NT2/D1 (cell line): Measurements from ENCODE around the gene NMS.

ENCODE experiments used
- DNase-seq: peaks from one replicate; pipeline ENCODE4 v3.0.0-alpha.2; 2011; ENCODE audit warnings: low read depth, low spot score
- H3K27me3 ChIP-seq: 2 replicates; pipeline ENCODE4 v1.6.0; 2011; ENCODE audit warnings: mild to moderate bottlenecking; ENCODE audit not compliant: insufficient read length, insufficient read depth
- H3K36me3 ChIP-seq: 2 replicates; pipeline ENCODE4 v1.6.1; 2011; ENCODE audit warnings: mild to moderate bottlenecking, low read length, mixed read lengths; ENCODE audit not compliant: insufficient read depth, insufficient read length
- H3K4me1 ChIP-seq: 2 replicates; pipeline ENCODE4 v1.5.1; 2011; ENCODE audit not compliant: insufficient read depth, insufficient read length
- H3K4me3 ChIP-seq: 2 replicates; pipeline ENCODE4 v1.5.1; 2011; ENCODE audit warnings: low read depth; ENCODE audit not compliant: insufficient read length
- H3K9ac ChIP-seq: 2 replicates; pipeline ENCODE4 v1.6.0; 2011; ENCODE audit warnings: low read depth; ENCODE audit not compliant: insufficient read length
- H3K9me3 ChIP-seq: 2 replicates; pipeline ENCODE4 v1.5.1; 2011; ENCODE audit warnings: mild to moderate bottlenecking, low read length; ENCODE audit not compliant: insufficient read depth
- SUZ12 ChIP-seq: IDR thresholded peaks from 2 replicates; pipeline ENCODE4 v1.6.1; 2011; ENCODE audit not compliant: insufficient read length, insufficient read depth; ENCODE audit errors: extremely low read depth
- YY1 ChIP-seq: IDR thresholded peaks from 2 replicates; pipeline ENCODE4 v1.6.1; 2011; ENCODE audit not compliant: insufficient read length, insufficient read depth
- ZNF274 ChIP-seq: IDR thresholded peaks from 2 replicates; pipeline ENCODE4 v1.6.1; 2011; ENCODE audit warnings: mild to moderate bottlenecking, low read depth, low read length

NMS gene

DNA sequence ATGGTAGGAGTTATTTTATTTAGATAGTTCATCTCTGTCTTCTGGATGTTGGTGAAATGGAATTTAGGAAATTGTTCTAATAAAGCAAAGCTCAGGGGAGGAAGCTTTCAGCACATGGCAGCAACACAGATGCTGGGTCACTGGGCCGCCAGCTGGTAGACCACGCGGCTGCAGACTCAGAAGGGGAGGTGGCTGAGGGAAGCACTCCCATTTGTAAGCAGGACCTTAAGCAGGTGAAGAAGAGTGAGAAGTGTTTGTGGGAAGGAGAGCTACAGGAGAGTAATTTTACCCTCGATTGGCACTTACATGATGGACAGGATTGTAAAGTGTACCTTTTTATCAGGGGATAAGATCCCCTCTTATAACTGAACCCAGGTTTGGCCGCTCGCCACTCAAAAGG, 24.4 kb downstream of the NMS start:
- no peak overlapping the region for H3K4me3 ChIP-seq
- H3K9me3 ChIP-seq, result peaks cover 10% of the 10 kb centered on the region; the same call in 1 of the 2 replicates
- H3K9ac ChIP-seq, result no peak overlapping the region
- no peak for DNase-seq
- no peaks in the 10 kb centered on the region for H3K36me3 ChIP-seq
- TF ChIP-seq YY1, result no peak
- no peak for TF ChIP-seq ZNF274
- no peak for TF ChIP-seq SUZ12
- no peaks in the 10 kb centered on the region for H3K4me1 ChIP-seq
- no peaks in the 10 kb centered on the region for H3K27me3 ChIP-seq

DNA sequence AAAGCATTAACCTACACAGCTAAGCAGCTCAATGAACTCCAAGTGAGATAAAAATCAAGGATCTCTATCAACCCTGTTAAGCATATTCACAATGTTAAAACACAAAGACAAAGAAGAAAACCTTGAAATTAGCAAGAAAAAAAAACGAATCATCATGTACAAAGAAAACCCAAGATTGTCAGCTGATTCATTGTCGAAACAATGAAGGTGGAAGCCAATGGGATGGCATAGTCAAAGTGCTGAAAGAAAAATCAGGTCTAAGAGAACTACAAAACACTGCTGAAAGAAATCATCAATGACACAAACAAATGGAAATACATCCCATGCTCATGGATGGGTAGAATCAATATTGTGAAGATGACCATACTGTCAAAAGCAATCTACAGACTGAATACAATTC, 32.5 kb downstream of the NMS start:
- Histone ChIP-seq H3K9me3 (peaks cover 27% of the 10 kb centered on the region), H3K4me3 (no peak overlapping the region), H3K4me1 (no peaks in the 10 kb centered on the region), H3K36me3 (no peaks in the 10 kb centered on the region), H3K27me3 (no peaks in the 10 kb centered on the region), H3K9ac (no peak overlapping the region)
- TF ChIP-seq SUZ12, result no peak
- no peak for DNase-seq

DNA sequence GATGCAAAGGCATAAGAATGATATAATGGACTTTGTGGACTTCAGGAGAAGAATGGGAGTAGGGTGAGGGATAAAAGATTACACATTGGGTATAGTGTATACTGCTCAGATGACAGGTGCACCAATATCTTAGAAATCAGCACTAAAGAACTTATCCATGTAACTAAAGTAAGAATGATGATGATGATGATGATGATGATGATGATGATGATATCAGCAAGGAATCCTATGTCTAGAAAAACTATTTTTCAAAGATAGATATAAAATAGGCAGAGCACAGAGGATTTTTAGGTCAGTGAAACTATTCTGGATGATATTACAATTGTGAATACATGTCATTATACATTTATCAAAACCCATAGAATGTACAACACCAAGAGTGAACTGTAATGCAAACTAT, 34.3 kb downstream of the NMS start:
- DNase-seq, result no peak
- TF ChIP-seq SUZ12, result no peak
- TF ChIP-seq YY1, result no peak
- no peak for TF ChIP-seq ZNF274

DNA sequence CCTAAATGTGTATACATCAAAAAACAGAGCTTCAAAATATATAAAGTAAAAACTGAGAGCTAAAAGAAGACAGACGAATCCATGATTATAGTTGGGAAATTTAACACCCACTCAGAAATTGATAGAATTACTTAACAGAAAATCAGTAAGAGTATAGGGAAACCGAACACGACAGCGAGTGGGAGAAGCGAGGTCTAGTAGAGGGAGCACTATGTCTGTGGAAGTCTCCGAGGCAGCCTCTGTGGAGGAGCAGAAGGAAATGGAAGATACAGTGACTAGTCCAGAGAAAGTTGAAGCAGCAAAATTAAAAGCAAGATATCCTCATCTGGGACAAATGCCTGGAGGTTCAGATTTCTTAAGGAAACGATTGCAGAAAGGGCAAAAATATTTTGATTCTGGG, 38.8 kb downstream of the NMS start:
- Histone ChIP-seq H3K27me3 (no peaks in the 10 kb centered on the region), H3K4me1 (no peaks in the 10 kb centered on the region), H3K9me3 (peaks cover 15% of the 10 kb centered on the region), H3K9ac (no peak overlapping the region), H3K4me3 (no peak overlapping the region), H3K36me3 (no peaks in the 10 kb centered on the region)
- TF ChIP-seq YY1 (no peak), ZNF274 (no peak), SUZ12 (no peak)
- DNase-seq, result no peak

More for the DNA sequence above, 34.3 kb downstream of the NMS start:
- Histone ChIP-seq H3K9me3 (peaks cover 27% of the 10 kb centered on the region), H3K36me3 (no peaks in the 10 kb centered on the region), H3K9ac (no peak overlapping the region), H3K4me1 (no peaks in the 10 kb centered on the region), H3K4me3 (no peak overlapping the region), H3K27me3 (no peaks in the 10 kb centered on the region)

DNA sequence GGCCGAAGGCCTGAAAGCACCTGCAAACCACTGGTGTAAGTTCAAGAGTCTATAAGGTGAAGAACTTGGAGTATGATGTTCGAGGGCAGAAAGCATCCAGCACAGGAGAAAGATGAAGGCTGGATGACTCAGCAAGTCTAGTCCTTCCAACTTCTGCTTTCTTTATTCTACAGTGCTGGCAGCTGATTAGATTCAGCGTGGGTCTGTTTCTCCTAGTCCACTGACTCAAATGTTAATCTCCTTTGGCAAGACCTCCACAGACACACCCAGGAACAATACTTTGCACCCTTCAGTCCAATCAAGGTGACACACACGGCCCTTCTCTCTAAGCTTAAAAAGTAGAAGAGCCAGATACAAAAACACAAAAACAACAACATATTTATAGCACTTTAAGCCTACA, 43.4 kb downstream of the NMS start:
- Histone ChIP-seq H3K36me3 (no peaks in the 10 kb centered on the region), H3K9ac (no peak overlapping the region), H3K27me3 (no peaks in the 10 kb centered on the region), H3K4me1 (no peaks in the 10 kb centered on the region), H3K9me3 (no peaks in the 10 kb centered on the region), H3K4me3 (no peak overlapping the region)
- no peak for DNase-seq
- no peak for TF ChIP-seq SUZ12
- no peak for TF ChIP-seq YY1
- no peak for TF ChIP-seq ZNF274

DNA sequence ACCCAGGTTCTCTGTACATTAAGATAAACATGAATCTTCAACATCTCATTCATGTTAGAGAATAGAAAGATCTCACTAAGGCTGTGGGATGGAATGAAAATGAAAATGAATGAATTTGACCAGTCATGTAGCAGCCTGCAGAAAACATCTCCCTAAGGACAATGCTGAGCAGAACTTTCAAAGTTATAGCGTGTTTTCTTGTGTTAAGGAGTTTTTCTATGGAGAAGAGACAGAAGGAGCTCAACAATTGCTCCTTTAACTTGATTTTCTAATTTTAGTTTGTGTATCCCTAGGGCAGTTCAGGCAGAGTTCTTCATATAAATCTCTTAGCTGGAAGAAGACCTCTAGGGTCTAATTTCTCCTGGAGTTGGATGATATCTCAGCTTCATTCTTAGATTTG, 47.3 kb downstream of the NMS start:
- Histone ChIP-seq H3K9me3 (no peaks in the 10 kb centered on the region), H3K4me1 (no peaks in the 10 kb centered on the region), H3K9ac (no peak overlapping the region), H3K27me3 (no peaks in the 10 kb centered on the region), H3K36me3 (no peaks in the 10 kb centered on the region), H3K4me3 (no peak overlapping the region)
- no peak for TF ChIP-seq YY1
- DNase-seq, result no peak

DNA sequence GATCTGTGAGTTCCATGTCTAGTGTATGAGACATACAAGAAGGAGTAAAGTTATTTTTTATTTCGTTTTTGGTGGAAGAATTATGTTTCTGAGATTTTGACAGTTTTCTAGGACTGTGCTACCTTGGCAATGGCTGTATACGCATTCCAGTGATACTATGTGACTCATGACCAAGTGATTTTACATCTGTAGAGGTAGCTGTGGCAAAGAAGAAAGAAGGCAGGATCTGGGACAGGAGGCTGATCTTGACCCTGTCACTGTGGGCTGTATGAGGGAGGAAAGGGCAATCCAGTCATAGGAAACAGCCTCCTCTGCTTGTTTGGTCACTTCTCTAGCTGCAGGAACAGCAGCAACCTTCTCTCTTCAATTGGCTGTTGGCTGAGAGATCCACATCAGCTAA, 48.5 kb downstream of the NMS start:
- Histone ChIP-seq H3K27me3 (no peaks in the 10 kb centered on the region), H3K36me3 (no peaks in the 10 kb centered on the region), H3K4me1 (no peaks in the 10 kb centered on the region), H3K9me3 (no peaks in the 10 kb centered on the region), H3K9ac (no peak overlapping the region), H3K4me3 (no peak overlapping the region)
- TF ChIP-seq SUZ12, result no peak
- no peak for TF ChIP-seq YY1
- no peak for TF ChIP-seq ZNF274
- DNase-seq, result no peak

DNA sequence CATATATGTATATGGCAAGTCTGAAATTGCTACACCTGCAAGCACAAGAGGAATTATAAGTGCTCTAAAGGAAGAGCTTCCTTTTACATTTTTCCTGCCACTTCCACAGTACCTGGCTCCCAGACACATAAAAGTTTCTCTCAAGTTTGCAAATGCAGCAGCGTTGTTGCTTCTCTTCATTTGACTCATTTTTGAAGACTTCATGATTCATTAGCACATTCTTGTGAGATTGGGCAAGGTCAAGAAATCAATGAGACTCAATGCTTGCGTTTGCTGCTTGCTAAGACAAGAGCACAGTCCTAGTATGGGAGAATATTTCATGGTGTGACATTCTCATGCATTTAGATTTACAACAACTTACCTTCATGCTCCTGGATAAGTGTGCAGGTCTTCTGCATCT, 49.9 kb downstream of the NMS start:
- no peaks in the 10 kb centered on the region for H3K4me1 ChIP-seq
- DNase-seq, result no peak
- H3K27me3 ChIP-seq, result no peaks in the 10 kb centered on the region
- no peaks in the 10 kb centered on the region for H3K36me3 ChIP-seq
- no peak overlapping the region for H3K4me3 ChIP-seq
- no peaks in the 10 kb centered on the region for H3K9me3 ChIP-seq
- no peak overlapping the region for H3K9ac ChIP-seq
- TF ChIP-seq YY1, result no peak
- TF ChIP-seq SUZ12, result no peak
- no peak for TF ChIP-seq ZNF274
